DOHH2 (cell line): ENCODE measurements around the gene CRAMP1.

Source experiments
- EZH2phosphoT487 ChIP-seq: fragments of 200-600 bp; sonication (generic); IDR thresholded peaks from 2 replicates; pipeline ENCODE4 v1.6.1; 2017; ENCODE audit warnings: borderline replicate concordance, mild to moderate bottlenecking, antibody characterized with exemption, low read length, moderate library complexity, mixed read lengths
- TF ChIP-seq, protein P1 (sequence below): fragments of 200-600 bp; sonication (generic); IDR thresholded peaks from one replicate; pipeline ENCODE4 v1.5.1; 2014; ENCODE audit warnings: antibody characterized with exemption, mild to moderate bottlenecking, low read depth, low read length; ENCODE audit not compliant: poor library complexity, severe bottlenecking

- TF ChIP-seq, protein P1, sequence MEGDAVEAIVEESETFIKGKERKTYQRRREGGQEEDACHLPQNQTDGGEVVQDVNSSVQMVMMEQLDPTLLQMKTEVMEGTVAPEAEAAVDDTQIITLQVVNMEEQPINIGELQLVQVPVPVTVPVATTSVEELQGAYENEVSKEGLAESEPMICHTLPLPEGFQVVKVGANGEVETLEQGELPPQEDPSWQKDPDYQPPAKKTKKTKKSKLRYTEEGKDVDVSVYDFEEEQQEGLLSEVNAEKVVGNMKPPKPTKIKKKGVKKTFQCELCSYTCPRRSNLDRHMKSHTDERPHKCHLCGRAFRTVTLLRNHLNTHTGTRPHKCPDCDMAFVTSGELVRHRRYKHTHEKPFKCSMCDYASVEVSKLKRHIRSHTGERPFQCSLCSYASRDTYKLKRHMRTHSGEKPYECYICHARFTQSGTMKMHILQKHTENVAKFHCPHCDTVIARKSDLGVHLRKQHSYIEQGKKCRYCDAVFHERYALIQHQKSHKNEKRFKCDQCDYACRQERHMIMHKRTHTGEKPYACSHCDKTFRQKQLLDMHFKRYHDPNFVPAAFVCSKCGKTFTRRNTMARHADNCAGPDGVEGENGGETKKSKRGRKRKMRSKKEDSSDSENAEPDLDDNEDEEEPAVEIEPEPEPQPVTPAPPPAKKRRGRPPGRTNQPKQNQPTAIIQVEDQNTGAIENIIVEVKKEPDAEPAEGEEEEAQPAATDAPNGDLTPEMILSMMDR = no peak
- no peak for TF ChIP-seq EZH2phosphoT487
These were observed 26.6 kb downstream of the CRAMP1 start for GRCh38 chr16:1638757-1639156.
